Endometrial microvascular endothelial cells (primary cell): ENCODE measurements around the gene ZNF429. TPM values are rescaled to one million over a fixed set of nuclear protein-coding genes. Genes with fewer than 3 reads are reported as not detected.
"Not testable (repeated sequence)": the region's sequence is repeated elsewhere in the genome, so short reads cannot be mapped to it uniquely, and the experiment has no call there.

ENCODE experiments used
- in situ Hi-C: cut with HindIII; loops from 2 replicates; pipeline ENCODE4 v1.10.0; 2017; ENCODE audit warnings: low sequenced_read_pairs, low pct_unique_long_range_greater_than_20kb; ENCODE audit errors: inconsistent ontology term
- total RNA-seq: library from RNA; depleted of rRNA; stranded (reverse); fragments of >200 nt; gene quantifications from one replicate; pipeline ENCODE4 v1.2.3, GENCODE V29; 2015; ENCODE audit errors: inconsistent ontology term

ZNF429 gene
- total RNA-seq, 1 donor from 2014 or later = 2.7 TPM

DNA sequence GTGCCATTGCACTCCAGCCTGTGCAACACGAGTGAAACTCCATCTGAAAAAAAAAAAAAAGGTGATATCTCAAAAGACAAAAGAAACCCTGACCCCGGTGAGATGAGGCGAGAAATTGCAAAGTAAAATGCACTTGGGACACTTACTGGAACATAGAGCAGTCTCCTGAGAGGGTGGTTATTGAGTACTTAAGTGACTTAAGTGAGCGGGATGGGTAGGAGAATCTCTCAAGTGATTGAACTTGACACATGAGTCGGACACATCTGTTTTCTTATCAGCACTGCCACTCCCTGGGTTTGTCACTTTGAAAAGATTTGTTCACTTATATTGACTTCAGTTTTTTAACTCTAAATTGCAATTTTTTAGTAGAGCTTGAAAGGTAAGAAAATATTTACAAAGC lies 2.8 kb downstream of the ZNF429 start:
- in situ Hi-C loops = no loop called here

GRCh38 chr19:21511058-21511457 lies 5.7 kb downstream of the ZNF429 start:
- in situ Hi-C loops = not testable (repeated sequence)

DNA sequence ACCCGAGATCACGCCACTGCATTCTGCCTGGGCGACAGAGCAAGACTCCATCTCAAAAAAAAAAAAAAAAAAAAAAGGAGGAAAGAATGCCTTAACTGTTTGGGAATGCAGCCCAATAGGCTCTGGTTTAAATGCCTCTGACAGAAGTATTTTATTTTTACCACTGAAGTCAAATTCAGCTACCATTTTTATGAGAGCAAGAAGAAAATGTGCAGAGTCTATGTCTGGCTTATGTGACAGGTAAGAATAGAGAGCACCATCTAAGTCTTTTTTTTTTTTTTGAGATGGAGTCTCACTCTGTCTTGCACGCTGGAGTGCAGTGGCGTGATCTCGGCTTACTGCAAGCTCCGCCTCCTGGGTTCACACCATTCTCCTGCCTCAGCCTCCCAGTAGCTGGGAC lies 7.2 kb downstream of the ZNF429 start:
- in situ Hi-C loops = not testable (repeated sequence)

DNA sequence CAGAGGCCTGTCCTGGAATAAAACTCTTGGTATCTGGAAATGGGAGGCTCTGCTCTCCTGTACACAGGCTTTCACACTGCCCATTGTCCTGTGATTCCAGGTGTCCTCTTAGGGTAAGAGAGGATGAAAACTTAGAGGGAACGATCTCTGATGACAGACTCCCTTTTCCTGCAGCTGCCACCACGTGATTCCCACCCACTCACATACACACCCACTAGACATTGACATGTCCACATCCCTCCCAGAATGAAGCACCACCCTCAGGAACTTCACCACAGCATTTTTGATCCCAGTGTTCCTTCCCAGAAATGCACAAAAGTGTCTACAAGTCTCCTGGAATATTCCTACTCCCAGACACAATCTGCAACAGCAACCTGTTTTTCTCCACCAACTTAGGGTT lies 8.2 kb downstream of the ZNF429 start:
- in situ Hi-C loops = no loop called here

- in situ Hi-C loops = no loop called here
Measured at GRCh38 chr19:21519488-21519887, 14.1 kb downstream of the ZNF429 start.

DNA sequence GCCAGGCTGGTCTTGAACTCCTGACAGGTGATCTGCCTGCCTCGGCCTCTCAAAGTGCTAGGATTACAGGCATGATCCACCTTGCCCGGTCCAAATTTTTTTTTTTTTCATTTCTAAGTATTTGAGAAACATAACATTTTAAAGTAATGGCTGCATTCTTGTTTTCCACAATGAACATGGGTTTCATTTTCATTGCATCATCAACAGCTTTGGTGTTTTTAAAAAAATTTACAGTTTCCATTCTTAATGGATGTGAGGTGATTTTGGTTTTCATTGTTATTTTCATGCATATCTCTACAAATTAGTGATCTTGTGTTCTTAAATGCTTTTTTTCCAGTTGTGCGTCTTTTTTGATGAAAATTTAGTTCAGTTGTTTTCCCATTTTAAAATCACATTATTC lies 27.5 kb downstream of the ZNF429 start:
- in situ Hi-C loops = no loop called here

GRCh38 chr19:21536741-21537290 lies 31.4 kb downstream of the ZNF429 start:
- in situ Hi-C loops = not testable (repeated sequence)

DNA sequence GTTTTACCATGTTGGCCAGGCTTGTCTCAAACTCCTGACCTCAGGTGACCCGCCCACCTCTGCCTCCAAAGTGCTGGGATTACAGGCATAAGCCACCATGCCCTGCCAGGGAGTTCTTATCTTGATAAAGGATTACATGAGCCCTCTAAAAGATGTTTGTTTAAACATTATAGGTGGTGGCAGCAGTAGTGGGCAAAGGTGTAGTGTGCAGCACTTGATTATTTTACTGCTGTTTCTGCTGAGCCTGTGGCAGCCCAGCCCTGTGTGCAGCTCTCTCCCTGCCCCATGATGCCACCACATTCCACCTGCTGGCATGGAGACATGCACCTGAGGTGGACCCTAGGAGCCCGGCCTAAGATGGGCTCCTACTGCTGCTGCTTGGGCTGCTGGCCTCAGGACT lies 54.0 kb downstream of the ZNF429 start:
- in situ Hi-C loops = no loop called here

DNA sequence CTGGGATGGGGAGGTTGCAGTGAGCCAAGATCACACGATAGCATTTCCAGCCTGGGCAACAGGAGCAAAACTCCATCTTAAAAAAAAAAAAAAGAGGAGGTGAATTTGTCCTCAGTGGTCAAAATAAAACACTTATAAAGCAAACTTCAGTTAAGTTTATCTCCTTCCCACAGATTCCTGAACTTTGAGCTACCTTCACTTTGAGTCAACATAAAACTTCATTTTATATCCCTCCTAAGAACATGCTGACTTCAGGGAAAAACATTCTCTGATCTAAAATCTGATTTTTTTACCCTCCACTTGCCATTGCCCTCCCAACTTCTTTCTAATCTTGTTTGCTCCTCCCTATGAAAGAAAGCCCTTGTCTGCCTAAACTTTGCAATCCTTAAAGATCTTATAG lies 59.0 kb downstream of the ZNF429 start:
- in situ Hi-C loops = no loop called here

DNA sequence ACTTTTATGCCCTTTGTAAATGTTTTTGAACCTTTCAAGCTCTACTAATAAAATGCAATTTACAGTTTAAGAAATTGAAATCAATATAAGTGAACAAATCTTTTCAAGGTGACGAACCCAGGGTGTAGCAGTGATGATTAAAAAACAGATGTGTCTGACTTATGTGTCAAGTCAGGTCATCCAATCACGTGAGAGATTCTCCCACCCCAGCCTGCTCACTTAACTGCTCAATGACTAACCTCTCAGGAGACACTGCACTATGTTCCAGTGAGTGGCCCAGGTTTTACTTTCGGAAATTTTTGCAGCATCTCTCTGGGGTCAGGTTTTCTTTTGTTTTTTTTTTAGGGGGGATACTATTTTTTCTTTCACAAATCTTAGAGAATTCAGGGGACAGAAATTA lies 60.7 kb downstream of the ZNF429 start:
- in situ Hi-C loops = no loop called here

- in situ Hi-C loops = not testable (repeated sequence)
Measured at GRCh38 chr19:21567806-21568205, 62.4 kb downstream of the ZNF429 start.

DNA sequence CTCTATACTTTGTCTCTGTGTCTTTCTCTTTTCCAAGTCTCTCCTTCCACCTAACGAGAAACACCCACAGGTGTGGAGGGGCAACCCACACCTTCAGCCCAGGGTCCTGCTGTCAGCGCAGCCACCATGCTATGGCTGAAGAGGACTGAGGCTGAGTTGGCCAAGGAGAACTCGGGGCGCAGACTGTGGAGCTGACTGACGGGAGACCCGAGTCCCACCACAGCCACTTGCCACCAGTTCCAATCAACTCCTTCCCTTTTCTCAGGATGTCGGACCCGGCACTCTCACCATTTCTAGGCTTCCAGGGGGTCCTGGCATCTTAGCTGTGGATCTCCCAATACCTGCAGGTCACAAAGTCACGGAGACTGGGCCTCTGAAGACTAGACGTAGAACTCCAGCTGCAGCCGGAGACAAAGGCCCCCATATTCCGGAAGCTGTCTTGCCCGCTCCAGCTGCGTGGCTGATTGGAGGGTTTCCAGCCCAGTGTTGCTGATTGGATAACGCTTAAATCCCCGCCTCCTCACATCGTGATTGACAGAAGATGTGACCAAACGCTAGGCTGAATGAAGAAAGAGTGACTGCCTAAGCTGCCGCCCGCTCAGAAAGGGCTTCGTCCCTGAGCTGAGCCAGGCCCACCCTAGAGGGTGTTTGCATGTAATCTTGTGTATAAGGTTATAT lies 63.6 kb downstream of the ZNF429 start:
- in situ Hi-C loops = no loop called here

GRCh38 chr19:21569494-21569865 lies 64.1 kb downstream of the ZNF429 start:
- in situ Hi-C loops = no loop called here

DNA sequence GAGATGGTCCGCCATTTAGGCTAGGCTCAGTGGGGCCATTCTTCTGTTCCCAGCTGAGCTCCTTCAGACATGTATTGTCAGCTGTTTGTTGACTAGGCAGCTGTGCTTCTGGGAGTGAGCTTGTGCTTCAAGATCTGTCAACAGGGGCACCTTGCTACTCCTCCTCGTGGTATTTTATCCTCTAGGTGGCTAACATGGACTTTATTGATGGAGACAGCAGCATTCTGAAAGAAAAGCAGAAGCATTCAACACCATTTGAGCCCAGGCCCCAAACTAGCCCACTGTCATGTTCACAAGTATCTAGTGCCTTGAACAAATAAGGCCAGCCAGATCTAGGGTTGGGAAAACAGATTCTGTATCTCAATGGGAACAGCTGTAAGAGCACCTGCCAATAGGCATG lies 65.9 kb downstream of the ZNF429 start:
- in situ Hi-C loops = no loop called here

DNA sequence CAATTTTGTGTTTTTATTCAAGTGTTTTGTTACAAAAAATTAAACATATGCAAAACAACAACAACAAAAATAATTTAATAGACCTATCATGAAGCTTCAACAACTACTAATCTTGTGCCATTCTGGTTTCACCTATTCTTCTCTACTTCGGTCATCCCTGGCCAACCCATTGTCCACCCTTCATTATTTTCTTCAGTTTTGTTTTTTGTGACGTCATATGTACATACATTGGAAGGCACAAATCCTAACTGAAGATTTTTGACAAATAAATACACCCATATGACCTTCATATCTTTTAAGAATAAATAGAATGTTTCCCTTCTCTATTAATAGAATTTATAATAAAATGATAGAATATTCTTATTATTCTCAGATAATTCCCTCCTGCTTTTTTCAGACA lies 69.2 kb downstream of the ZNF429 start:
- in situ Hi-C loops = no loop called here

DNA sequence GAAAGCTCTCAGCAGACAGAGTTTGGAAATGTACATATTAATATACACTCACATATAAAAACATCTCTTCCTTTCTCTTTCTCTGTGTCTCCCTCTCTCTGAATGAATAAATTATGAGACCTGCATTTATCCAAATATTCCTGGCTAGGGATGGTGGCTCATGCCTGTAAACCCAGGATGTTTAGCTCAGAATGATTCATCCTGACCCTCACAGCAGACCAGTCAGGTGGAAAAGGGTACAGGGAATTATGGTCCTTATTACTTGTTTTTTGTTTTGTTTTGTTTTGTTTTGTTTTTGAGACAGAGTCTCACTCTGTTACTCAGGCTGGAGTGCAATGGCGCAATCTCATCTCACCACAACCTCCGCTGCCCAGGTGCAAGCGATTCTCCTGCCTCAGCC lies 71.1 kb downstream of the ZNF429 start:
- in situ Hi-C loops = no loop called here

DNA sequence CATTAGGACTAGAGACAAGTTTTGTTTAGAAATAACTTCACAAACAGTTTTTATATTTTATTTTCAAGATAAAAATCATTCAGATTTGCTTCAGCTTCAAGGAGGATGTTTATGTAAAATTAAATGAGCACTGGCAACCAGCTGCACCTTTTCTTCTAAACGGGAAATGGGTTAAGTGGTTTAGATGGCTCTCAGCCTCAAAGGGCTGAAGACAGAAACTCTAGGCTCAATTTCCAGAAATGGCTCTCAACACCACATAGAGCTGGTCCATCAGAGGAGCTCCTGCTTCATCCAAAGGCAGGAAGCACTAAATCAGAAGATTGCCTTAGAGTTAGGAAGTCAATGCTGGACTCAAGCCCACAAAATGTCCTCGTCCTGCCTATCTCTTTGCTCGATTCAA lies 74.7 kb downstream of the ZNF429 start:
- in situ Hi-C loops = no loop called here

DNA sequence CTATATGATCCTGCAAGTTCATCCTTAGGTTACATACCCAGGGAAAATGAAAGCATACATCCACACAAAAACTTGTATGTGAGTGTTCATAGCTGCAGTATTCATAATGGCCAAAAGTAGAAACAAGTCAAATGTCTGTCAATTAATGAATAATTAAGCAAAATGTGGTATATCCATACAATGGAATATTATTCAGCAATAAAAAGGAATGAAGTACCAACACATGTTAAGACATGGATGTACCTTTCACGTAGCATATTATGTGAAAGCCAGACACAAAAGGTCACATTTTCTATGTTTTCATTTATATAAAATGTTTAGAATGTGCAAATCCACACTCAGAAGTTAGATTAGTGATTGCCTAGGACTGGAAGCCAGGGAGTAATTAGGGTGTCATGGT lies 75.4 kb downstream of the ZNF429 start:
- in situ Hi-C loops = no loop called here

DNA sequence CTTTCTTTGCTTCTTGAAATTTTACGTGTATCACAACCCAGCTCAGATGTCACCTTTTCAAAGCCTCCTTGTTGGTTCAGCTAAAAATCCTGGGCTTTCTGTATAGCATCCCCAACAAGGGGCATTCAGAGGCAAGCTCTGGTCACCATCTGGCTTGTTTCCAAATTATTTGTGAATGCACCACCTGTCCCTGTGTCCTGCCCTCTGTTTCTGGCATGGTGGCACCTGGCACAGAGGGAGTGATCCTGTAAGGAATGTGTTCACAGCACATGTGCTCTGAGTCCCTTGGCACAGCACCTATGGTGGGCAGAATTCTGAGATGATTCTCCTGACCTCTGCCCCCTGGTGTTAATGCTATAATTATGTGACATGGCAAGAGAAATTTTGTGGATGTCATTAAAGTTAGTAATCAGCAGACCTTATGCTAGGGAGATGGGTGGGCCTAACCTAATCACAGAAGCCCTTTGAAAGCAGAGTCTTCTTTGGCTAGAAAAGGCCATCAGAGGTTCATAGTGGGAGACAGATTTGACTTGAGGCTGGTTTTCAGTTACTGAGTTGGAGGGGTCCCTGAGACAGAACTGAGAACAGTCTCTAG lies 76.3 kb downstream of the ZNF429 start:
- in situ Hi-C loops = no loop called here

- in situ Hi-C loops = no loop called here
Measured at GRCh38 chr19:21584537-21584936, 79.1 kb downstream of the ZNF429 start.
